Choroid plexus epithelial cell (primary cell): ENCODE data around the gene TLX1.

Experiments
- DNase-seq: peaks from one replicate; pipeline ENCODE4 v3.0.0-alpha.2; 2010; ENCODE audit warnings: low read depth
- H3K4me3 ChIP-seq: 2 replicates; pipeline ENCODE4 v1.5.1; 2011; ENCODE audit warnings: low read depth, mild to moderate bottlenecking, control low read depth, low read length, moderate library complexity
- TF ChIP-seq, protein P1 (sequence below): conservative IDR thresholded peaks from 2 replicates; pipeline ENCODE4 v1.5.1; 2011; ENCODE audit warnings: low read depth, mild to moderate bottlenecking, control low read depth, inconsistent platforms, low read length, moderate library complexity

The TLX1 gene

DNA sequence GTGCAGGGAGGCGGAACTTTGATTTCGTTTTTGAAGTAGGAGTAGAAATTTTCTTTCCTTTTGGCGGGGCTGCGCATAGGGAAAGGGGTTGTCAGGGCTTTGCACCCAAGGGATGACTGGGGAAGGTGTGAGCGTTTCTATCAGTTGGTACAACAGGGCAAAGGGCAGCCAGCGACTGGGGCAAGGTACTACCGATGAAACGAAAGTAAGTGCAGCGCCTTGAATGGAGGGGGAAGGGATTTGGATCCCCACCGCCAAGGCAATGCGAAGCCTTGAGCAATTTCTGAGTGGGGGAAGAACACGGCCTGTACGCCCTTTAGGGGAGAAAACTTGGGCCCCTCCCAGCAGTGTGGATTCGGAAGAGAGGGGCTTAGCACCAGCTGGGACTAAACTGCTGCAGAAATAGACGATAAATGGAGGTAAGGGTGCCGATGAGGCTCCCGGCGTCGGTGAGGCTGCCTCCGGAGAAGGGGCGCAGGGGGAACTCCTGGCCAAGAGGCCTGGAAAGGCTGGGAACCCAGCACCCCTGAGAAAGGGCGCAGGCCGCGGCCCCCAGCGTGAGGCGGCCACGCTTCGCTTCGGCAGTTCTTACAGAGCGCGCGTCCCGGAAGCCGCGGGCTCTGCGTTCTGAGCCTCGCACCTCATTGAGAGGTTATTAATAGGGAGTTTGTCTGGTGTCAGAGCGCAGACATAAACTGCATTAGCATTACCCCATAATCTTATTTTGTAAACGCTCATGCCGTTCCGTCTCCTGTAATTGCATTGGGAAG is 10.0 kb upstream of the TLX1 start:
- H3K4me3 ChIP-seq: peak overlapping the region; percentile 52
- DNase-seq: no peak
- TF ChIP-seq, protein P1, sequence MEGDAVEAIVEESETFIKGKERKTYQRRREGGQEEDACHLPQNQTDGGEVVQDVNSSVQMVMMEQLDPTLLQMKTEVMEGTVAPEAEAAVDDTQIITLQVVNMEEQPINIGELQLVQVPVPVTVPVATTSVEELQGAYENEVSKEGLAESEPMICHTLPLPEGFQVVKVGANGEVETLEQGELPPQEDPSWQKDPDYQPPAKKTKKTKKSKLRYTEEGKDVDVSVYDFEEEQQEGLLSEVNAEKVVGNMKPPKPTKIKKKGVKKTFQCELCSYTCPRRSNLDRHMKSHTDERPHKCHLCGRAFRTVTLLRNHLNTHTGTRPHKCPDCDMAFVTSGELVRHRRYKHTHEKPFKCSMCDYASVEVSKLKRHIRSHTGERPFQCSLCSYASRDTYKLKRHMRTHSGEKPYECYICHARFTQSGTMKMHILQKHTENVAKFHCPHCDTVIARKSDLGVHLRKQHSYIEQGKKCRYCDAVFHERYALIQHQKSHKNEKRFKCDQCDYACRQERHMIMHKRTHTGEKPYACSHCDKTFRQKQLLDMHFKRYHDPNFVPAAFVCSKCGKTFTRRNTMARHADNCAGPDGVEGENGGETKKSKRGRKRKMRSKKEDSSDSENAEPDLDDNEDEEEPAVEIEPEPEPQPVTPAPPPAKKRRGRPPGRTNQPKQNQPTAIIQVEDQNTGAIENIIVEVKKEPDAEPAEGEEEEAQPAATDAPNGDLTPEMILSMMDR: no peak

DNA sequence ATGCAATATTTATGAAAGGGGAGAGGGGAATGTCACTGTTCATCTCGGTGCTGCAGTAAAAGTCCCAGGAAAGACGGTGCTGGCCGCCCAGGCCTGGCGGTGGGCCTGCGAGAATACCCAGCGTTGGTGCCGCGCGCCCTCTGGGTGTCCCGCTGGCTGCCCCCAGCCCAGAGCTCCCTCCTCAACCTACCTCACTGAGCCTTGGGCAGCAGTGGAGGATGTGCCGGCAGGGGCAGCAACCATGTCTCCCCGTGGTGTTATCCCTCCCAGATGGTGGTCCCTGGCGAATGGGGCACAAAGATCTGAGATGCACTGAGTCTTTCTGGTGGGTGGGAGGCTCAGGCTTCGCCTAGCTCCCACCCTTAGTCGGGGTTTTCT is 9.5 kb upstream of the TLX1 start:
- no peak for DNase-seq

DNA sequence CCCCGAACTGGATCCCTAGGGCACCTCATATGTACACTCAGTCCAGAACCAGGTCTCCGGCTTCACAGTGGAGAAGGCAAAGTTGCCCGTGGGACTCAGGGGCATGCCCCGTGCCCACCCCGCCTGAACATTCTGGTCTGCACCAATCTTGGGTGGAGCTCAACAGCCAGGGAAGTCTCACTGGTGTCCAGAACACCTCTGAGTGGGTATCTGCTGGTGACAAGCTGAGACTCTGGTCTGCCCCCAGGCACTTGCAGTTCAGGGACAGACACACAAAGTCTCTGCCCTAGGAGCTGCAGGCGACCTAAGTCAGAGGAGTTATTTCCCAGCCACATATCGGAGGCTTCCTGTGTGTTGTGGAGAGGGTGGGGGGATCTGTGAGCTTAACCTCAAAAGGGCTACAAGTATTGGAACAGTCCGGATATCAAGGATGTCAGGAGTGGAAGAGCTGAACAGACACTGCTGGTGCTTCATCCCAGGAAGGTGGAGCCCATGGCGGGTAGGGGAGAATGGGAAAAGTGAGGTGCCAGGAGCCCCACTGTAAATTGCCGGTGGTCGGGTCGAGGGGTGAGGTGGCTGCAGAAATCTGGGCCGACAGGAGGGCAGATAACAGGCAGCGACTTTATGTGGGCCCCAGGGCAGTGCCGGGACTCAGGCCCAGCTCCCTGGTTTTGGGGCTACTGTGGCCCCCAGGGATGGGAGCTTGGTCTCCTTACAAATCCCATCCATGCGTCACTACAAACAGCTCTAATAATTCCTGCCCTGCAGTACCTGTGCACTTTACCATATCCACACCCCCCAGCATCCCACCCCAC is 8.6 kb upstream of the TLX1 start:
- TF ChIP-seq, protein P1: no peak
- DNase-seq: no peak
- no peak overlapping the region for H3K4me3 ChIP-seq

More for the DNA sequence above, 9.5 kb upstream of the TLX1 start:
- no peak overlapping the region for H3K4me3 ChIP-seq
- TF ChIP-seq, protein P1: no peak

DNA sequence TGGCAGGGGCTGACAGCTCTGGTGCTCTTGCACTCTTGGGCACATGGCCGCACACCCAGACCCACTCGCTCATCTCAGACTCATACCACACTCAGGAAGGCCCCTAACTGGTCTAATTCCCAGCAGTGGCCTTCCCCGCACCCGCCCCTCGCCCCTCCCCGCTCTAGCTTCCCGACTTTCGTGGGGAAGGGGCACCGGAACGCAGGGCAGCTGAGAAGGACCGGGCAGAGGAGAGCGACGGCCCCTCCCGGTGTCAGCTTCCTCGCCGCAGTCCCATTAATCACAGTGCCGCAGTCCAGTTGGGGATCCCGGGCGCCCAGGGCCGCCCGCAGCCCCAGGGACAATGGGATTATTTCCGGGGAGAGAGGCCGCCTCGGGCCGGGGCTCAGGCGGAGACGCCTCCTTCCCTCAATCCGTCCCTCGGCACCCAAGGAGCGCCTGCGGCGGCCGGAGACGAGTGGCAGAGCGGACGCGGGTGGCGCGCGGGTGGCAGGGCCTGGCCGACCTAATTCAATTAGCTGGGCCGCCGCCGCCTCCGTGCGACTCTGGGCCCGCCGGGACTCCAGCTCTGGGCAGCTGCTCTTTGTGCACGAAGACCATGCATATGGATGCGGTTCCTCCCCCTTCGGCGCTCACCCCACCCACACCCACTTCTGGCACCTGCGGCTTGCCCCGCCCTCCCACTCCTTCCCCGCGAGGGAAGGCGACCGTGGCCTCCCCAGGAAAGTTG is 7.8 kb upstream of the TLX1 start:
- TF ChIP-seq, protein P1: no peak
- H3K4me3 ChIP-seq: no peak overlapping the region
- DNase-seq: no peak

DNA sequence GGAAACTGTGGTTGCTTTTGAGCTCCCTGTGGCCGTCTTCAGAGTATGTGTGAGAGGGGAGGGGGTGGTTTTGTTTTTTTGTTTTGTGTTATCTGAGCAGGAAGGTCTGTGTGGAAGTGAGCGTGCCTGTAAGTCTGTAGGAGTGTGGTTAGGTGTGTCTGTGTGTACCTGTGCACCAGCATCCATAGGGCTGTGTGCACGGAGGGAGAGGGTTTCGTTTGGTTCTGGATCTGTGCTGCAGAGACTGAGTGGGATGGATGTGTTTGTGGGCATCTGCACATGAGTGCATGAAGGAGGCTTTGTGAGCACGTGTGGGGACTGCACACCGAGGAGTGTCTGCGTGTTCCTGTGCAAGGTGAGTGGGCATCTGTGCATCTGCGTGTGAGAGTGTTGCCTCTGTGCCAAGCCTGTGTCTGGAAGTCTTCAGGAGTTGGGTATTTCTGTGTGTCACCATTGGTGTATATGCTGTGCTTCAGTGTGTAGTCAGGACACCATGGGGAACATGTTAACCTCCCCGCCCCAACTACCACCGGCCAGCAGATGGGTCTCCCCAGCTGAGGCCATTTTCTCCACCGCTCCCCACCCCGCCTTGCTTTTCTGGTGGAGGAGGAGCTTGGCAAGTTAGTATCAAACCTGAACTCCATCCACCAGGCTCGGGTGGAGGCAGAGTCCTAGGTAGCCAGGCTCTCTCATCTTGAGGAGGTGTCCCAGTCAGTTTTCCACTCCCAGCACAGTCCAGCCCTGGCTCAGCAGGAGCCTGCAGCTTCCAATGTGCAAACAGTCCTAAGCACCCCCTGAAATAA is 7.1 kb upstream of the TLX1 start:
- TF ChIP-seq, protein P1: no peak

DNA sequence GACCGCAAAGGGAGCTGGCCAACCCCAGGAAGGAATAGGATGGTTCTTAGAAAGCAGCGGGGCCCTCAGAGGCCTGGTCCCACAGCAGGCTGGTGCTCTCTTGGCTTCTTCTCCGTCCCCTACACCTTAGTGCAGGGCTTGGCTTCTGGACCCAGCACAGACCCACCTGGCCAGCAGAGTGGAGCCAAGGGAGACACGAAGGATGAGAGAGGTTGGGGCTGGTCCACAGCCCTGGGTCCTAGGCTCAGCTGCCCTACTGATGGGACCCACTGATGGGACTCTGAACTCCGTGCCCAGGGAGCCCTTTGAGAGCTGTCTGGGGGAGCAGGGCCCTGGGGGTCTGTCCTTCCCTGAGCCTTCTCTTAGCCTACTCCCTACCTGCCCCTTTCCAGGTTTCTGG is 6.2 kb upstream of the TLX1 start:
- TF ChIP-seq, protein P1: no peak
- no peak for DNase-seq
- no peak overlapping the region for H3K4me3 ChIP-seq

More for the DNA sequence above, 7.1 kb upstream of the TLX1 start:
- H3K4me3 ChIP-seq: no peak overlapping the region
- no peak for DNase-seq
